ENCODE data around the gene TMEM222. TPM values are rescaled to one million over a fixed set of nuclear protein-coding genes. Genes with fewer than 3 reads are reported as not detected.

TMEM222 gene
- polyA plus RNA-seq, 3 donors, result 42.3 to 46.8 (median 44.1) TPM

- DNase-seq, result no peak
Measured at GRCh38 chr1:27356277-27356618, 34.3 kb downstream of the TMEM222 start.

GRCh38 chr1:27356619-27357280, 34.8 kb downstream of the TMEM222 start:
- no peak for DNase-seq

GRCh38 chr1:27357281-27358037, 35.5 kb downstream of the TMEM222 start:
- DNase-seq, result no peak

GRCh38 chr1:27358038-27358927, 36.3 kb downstream of the TMEM222 start:
- DNase-seq, result no peak

- no peak for DNase-seq
Measured at GRCh38 chr1:27358928-27359313, 37.0 kb downstream of the TMEM222 start.

GRCh38 chr1:27359822-27360158, 37.8 kb downstream of the TMEM222 start:
- no peak for DNase-seq

- DNase-seq, result no peak
Measured at GRCh38 chr1:27360159-27361043, 38.4 kb downstream of the TMEM222 start.

- DNase-seq, result no peak
Measured at GRCh38 chr1:27361044-27361402, 39.1 kb downstream of the TMEM222 start.

GRCh38 chr1:27361553-27361952, 39.6 kb downstream of the TMEM222 start:
- DNase-seq, result no peak

GRCh38 chr1:27363766-27364695, 42.1 kb downstream of the TMEM222 start:
- no peak for DNase-seq

GRCh38 chr1:27364696-27365371, 42.9 kb downstream of the TMEM222 start:
- DNase-seq, result no peak

GRCh38 chr1:27365372-27366112, 43.6 kb downstream of the TMEM222 start:
- peak; percentile 87 for DNase-seq

GRCh38 chr1:27366113-27366410, 44.1 kb downstream of the TMEM222 start:
- peak; percentile 81 for DNase-seq

- DNase-seq, result peak; percentile 77
Measured at GRCh38 chr1:27366411-27367159, 44.6 kb downstream of the TMEM222 start, which contains the start of gene MAP3K6. Gene MAP3K6, minus strand, starts transcription at chr1:27366961. Its CDS starts 364 bp downstream, at chr1:27366597.

GRCh38 chr1:27367160-27367650, 45.2 kb downstream of the TMEM222 start:
- DNase-seq, result no peak

GRCh38 chr1:27368869-27369582, 47.1 kb downstream of the TMEM222 start:
- no peak for DNase-seq

GRCh38 chr1:27372022-27372807, 50.3 kb downstream of the TMEM222 start:
- DNase-seq, result no peak
